MV-4-11 (cell line): ENCODE results near the gene GUCA1C.

Experiments used
- DNase-seq: peaks from one replicate; lab custom pipeline; 2025; lab: John Stamatoyannopoulos, UW

The GUCA1C gene, protein sequence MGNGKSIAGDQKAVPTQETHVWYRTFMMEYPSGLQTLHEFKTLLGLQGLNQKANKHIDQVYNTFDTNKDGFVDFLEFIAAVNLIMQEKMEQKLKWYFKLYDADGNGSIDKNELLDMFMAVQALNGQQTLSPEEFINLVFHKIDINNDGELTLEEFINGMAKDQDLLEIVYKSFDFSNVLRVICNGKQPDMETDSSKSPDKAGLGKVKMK

DNA sequence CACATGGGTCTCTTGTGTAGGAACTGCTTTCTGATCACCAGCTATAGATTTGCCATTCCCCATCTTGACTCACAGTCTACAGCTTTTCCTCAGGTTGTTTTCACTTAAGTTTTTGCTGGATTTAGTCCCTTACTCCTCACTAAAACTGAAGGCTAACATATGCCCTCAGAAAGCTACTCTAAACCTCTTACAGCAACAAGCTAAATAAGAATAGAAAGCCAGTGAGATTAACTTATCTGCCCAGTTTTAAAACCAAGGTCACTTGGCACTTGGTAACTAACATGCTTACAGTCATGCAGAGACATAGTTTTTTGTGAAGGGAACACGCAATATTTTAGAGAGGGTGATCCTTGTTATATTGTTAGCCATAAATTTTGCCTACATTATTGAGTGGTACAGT is at the start of gene GUCA1C:
Gene GUCA1C, minus strand, starts transcription at position 180 of the 400 bp plus-strand sequence. Its CDS starts 117 bp downstream, at position 63.
- DNase-seq = no peak

DNA sequence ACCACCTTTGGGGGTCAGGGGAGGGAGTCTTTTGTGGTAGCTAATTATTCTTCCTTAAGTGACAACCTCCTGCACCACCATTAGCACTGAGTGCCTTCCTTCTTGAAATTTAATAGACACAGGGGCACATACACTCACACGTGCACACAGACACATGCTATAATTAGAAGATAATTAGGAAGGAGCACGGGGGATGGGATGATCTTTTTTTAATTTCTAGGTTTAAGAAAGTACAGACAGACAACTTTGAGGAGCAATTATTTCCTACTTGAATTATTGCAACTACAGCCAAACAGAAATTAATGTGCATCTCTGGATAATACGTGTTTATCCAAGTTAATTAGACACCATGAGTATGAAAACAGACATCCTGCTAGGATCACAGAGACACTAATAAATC is 44.8 kb upstream of the GUCA1C start:
- DNase-seq = no peak

DNA sequence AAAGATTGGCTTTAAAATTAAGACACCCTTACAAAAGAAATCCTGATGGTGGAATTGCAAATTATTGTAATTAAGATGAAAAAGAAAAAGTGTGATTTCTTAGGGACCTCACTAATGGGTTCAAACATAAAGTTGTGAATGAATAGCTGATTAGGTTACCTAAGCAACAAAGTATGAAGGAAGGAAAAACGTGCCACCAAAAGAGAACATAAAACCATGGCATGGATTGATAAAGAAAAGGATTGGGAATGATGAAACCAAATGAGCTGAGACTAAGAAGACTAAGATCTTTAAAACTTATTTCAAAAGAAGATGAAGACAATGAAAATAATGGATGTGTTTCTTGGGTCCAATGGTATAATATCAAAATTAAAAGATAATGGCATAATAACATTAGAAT is 32.2 kb upstream of the GUCA1C start:
- no peak for DNase-seq

DNA sequence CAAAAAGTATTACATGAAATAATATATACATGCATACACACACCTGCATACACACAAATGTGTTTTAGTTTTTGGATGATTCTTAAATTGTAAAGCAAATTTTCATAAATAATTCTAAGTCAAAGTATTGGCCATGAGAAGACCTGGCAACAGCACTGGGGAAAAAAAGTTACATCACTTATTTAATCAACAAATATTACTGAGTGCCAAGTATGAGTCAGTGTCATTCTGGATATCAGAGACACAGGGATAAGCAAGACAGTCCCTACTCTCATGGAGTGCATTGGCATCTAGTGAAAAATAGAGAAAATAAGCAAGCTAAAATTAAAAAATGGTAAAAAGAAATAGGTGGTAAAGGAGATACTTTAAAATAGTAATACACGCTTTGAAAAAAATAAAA is 29.4 kb upstream of the GUCA1C start:
- DNase-seq = no peak

DNA sequence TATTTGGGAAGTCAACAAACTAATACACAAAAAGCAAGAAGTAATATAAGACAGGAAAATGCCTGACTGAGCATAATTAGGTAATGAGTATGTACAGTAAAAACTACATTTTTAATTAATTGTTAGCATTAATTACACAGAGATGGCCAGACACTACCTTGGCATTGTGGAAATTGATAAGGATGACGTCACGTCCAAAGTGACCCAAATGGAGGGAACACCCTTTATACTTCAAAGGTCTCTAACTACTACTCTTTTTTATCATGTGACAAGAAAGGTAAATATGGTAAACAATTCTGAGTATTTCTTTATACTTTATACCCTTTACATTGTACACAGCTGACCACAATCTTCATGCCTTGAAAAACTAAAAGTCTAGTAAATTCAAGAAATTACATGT is 22.4 kb upstream of the GUCA1C start:
- DNase-seq = no peak

DNA sequence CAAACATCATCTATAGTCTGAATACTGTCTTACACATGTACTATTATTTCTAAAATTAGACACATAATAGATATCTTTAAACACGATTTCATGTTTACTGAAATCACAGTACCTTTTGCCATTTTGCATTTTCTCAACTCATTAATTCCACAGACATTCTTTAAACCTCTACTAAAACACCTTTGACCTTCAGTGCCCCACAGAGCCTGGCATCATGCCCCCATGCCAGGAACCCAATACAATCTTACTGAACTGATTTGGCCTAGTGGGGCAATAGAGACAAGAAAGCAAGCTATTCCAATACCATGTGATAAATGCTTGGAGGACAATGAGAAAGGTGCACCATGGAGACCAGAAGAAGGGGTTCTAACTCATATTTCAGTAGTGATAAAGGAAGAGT is 19.3 kb upstream of the GUCA1C start:
- no peak for DNase-seq

DNA sequence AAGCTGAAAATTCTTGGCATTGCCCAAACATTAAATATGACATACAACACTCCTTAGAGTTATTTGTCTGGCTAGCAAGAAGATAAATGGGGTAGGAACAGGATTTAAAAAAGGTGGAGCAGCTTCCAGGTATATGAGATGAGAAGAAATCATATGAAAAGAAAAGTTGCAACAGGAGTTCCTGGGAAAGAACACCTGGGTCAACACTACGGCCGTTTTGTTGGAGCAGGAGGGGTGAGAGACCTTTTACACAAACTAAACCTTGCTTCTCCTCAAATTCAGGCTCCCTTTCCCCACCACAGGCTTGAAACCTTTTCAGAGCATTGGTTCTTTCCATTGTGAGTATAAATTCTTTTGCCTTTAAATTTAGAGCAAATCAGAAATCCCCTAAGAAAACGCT is 18.8 kb upstream of the GUCA1C start:
- no peak for DNase-seq

DNA sequence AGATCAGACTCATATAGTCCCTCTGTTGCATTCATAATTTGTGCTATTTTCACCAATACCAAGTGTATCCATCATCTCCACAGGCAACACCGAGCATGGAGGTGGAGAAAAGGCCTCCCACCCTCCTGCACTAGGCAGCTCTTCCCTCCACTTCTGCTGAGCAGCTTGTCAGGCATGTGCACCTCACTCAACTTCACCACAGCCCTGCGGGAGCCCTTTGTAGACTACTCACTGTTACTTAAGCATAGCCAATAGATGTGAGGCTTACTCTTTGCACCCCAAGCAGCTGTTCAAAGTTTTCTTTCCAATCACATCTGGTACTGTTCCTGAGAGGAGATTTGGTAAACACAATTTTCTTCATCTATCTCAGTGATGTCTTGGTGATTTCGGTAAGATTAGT is 16.9 kb upstream of the GUCA1C start:
- DNase-seq = no peak

DNA sequence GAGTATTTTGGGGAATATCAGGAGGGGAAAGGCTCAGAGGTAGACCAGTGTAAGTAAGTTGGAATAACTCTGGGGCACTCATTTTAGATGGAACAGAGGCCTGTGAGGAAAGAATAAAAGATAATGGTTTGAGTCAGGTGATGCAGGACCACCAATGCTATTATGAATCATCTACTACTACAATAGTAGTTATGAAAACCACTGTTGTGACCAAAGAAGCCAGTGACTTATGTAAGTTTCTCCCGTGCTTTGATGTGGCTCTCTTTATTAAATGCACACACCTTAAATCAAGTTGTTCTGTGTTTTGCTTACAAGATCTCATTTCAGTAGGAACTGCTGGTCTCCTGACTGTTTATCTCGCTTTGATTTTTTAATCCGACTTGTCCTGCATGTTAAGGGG is 13.1 kb upstream of the GUCA1C start:
- DNase-seq = no peak

DNA sequence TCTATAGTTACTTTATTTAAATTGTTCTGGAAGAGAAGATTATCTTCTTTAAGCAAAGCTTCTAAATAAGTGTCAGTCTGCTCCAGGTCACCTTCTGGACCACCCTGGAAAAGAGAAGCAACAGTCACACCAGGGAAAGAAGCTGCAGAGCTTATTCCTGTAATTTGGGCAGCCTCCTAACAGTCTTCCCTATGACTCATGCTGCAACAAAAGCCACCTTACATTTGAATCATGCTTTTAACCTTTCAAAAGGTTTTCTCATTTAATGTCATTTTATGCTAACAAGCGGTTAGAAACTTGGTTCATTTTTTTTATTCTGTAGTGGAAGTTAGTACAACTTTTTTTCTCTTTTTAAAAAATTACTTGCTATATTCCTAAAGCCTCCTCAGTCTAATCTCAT is 5.3 kb upstream of the GUCA1C start:
- no peak for DNase-seq

DNA sequence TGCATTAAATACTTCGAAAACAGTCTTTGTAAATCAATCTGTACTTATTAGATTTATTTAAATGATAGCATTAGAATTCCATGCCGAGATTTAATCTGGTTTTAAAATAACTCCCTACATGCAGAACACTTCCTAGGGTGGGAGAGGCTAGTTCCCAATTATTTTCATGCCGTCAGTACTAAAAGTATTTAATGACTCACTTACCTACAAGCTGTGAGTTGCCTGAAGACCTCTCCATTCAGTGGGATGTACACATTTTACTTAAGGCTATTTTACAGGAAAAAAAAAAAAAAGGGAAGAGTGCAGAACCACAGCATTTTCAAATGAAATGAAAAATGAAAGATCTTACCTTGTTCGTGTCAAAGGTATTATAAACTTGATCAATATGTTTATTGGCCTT is 469 bp downstream of the GUCA1C start:
- no peak for DNase-seq

DNA sequence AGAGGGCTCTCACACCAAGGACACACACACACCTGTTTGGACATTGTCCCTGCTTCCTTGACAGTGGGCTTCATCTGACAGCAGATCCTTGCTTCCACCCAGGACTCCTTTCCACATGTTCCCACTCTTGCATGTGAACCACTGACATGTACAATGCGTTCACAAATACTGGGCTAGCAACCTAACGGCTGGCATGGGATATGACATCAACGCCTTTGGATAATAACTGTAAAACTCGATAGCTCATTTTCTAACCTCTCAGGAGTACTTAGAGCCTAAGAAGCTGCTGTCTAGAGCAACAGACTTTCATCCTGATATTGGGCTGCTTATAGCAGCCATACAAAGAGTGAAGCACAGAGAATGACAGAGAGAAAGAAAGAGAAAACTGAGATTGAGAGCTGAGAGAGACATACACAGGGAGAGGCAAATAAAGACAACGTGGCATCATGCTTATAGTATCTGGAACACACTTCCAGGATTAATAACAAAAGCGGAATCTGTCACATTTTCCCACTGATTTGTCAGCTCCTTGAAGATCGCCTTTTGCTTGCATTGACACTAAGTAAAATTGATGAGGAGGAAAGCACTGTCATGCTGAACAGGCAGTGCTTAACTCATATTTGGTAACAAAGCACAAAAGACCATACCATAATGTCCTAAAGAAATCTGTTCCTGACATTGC is 1.7 kb downstream of the GUCA1C start:
- DNase-seq = no peak

DNA sequence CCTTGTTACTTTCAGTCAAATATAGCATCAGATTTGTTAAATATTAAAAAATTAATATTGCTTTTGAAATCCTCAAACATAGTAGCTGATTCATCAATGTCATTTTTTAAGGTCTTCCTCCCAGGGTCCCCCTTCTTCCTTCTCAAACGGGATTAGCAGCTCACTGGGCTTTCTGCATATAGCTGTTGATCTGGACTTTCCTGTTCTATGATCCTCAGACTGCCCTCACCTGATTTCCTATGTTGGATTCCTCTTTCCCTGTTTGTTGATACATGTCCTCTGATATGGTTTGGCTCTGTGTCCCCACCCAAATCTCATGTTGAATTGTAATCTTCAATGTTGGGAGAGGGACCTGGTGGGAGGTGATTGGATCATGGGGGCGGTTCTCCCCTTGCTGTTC is 5.8 kb downstream of the GUCA1C start:
- no peak for DNase-seq

DNA sequence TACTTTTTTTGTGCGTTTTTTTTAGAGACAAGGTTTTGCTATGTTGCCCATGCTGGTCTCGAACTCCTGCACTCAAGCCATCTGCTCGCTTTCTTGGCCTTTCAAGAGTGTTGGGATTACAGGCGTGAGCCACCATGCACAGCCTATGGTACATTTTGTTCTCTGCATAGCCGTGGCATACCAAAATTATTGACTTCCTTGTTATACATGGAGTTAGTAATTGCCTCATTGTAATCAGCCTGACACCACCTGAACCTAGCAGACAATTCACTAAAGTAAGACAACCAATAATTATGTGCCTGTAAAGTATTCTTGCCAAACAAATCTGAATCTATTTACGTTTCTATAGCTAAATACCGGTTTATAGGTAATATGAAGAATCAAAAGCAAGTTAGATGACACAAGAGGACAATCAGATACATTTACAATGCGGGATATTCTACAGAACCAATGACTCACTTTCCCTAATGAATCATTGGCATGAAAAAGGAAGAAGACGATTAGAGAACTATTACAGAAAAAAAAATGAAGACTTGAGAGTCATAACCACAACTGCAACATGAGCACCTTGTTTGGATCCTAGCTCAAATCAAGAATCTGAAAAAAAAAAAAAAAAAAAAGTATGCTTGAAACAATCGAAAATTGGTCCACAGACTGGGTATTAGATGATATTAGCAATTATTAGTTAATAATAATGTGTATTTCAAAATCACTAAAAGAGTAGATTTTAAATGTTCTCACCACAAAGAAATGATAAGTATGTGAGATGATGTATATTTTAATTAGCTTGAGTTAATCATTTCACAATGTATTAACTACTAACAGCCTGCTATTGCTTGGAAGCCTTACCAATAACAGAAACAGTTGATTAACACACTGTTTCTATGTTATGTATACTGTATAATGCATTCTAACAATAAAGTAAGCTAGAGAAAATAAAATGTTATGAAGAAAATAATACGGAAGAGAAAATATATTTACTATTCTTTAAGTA is 7.1 kb downstream of the GUCA1C start:
- DNase-seq = no peak

DNA sequence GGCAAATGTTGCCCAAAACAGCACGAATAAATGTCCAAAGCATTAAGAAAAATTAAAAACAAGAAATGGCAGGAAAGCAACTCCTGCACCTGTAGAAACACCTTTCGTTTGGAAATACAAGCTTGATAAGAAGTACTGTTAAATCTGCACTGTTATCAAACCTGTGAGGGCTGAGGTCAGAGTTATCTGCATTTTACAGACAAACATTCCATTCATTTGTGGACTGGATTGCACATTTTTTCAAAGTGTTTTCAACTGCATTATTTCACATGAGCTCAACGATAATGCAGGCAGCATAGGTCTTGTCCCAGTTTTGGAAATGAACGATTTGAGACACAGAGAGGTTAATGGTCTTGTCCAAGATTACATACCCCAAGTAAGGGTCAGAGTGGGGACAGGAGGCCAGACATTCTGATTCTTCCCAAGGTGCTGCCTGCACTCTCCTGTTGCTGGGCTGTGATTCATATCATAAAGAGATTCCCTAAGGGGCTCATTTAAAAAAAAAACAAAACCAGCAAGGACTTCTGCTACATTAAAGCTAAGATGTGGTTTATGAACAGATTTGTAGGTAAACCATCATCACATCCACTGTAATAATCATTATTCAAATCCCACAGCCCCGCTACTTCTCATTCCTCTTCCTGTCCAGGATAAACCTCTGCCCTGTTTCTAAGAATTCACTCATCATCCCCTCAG is 13.0 kb downstream of the GUCA1C start:
- no peak for DNase-seq

DNA sequence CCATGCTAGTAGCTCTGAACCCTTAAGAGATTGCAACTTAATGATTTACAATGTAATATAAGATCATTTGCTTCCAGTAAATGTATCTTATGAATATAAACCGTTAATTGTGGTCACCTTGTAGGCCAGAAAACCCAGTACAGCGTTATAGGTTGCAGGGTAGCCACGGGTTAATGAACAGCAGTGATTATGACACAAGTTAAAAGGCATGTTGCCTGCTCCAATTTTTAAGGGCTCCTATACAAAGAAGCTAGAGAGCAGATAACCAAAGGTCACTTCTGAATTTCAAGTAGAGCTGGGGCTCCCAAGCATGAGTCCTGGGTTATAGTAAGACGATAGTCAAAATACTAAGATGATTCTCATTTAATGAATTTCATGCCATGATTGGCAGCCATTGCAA is 13.5 kb downstream of the GUCA1C start:
- no peak for DNase-seq

DNA sequence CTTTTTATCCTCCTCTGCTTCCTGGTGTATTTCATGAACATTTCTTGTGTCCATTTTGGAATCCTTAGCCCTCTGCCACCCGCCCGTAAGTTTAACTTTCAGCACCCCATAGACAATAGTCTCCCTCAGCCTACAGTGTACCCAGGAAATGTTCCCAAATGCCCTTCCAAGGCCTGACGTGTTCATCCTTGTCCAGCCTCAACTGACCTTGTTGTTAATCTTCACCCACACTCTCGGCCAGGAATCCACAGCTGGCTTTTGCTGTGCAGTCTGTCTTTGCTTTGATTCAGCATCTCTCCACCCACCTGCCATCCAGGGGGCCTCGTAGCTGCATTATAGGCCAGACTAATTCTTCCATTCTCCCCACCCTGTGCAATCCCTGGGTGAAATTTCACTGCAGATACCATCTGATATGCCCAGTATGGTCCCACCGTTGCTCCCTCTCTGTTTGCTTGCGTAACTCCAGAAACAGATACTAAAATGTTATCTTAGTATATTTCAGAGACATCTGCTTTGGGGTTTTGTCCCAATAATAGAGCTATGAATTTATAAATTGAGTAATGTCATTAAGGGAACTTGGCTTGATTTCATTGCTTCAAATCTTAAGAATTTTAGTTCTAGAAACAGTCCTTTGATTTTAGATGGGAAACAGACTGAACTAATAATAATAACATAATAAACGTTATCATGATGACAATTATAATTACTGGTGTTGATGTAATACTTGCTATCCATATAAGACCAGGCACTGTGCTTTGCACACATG is 16.6 kb downstream of the GUCA1C start:
- no peak for DNase-seq

DNA sequence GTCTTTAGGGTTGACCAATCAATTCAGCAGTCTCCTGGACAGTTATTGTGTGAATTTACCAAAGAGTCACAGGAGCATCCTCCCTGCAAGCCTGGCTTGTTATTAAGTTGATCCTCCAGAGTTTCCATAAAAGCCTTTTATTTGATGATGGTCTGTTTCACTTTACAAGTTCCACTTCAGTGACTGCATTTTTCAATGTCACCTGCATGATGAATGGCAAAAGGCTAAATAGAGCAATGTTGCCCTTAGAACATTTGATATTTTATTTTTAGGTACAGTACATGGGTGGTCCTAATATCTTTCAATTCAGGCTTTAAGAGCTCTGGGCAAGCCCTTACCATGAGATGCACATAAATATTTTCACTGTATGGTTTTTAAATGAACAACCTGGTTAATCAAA is 22.6 kb downstream of the GUCA1C start:
- DNase-seq = no peak

DNA sequence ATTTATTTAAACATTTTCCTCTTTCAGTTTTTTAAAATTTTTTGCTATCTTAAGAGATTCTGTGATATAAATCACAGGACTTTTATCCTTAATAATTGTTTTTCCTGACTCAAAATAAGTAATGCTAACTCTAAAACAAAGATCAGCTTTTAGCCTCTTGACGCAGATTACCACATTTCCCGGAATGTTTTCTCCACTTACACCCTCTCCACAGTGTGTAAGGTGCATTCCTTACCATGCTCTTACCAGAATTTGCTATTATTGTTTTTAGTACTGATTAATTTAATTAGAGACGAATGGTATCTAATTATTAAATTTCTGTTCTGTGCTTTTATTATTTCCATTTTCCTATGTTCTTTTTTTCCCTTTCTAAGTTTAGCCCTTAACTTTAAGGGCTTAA is 34.8 kb downstream of the GUCA1C start:
- DNase-seq = no peak

DNA sequence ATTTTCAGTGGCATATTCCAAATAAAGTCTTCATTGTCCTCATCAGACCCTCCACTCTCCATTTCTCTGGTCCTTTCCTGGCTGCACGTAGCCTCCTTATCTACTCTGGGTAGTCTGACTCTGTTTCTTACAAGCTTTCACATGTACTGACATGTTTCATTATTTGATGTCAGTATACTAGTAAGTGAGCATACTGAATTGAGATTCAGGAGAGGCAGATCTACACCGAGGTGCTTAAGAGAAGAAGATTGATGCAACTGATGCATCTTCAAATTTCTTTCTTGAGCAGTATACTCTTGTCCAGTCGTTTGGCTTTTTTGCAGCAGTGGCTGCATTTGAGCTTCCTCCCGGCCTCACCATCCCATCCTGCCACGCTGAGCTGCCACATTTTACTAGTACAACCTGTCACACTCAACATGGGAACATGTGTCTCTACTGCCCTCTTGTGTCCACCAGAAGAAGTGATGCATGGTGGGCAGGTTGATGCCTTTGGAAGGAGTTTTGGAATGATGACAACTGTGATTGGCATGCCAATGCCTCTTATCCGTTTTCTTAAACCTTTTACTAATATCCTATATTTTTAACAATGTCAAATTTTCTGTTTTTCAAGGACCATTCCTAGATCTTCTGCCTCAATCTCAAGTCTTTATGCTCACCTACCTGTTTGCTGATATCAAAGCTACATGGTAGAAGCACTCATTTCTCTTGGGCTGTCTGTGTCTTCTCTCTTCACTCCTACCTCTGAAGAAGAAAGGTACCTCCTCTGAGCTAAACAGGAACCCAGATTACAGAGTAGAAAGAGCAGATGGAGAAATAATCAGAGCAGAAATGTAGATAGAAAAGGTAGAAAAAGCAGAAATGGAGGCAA is 38.7 kb downstream of the GUCA1C start:
- DNase-seq = peak; percentile 35

DNA sequence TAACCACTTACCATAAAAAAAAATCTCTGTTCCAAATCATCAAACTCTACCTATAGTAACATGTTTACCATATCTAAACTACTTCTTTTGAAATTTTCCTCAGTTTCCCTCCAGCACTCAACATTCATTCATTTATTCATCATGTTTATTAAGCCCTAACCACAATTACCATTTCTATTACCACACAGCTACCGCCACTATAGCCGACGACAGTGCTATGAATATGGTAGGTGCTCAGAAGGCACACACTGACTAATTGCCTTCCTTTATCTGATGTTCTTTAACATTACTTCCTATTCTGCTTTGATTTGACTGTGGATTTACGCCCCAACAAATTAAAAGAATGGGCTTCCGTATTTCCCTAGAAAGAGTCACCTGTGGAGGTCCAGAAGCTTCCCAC is 43.9 kb downstream of the GUCA1C start:
- DNase-seq = no peak
